GDM1 (cell line): ENCODE results near the gene DYSF.

Experiments
- DNase-seq: peaks from one replicate; lab custom pipeline; 2025; lab: John Stamatoyannopoulos, UW

DYSF gene

GRCh38 chr2:71456617-71457016 is 3.3 kb downstream of the DYSF start:
- no peak for DNase-seq

- no peak for DNase-seq
Measured at GRCh38 chr2:71457123-71457915, 4.0 kb downstream of the DYSF start.

- no peak for DNase-seq
Measured at GRCh38 chr2:71457923-71458322, 4.6 kb downstream of the DYSF start.

GRCh38 chr2:71458413-71459083 is 5.2 kb downstream of the DYSF start:
- peak; percentile 19 for DNase-seq

GRCh38 chr2:71459084-71459431 is 5.7 kb downstream of the DYSF start:
- no peak for DNase-seq

- DNase-seq: no peak
Measured at GRCh38 chr2:71460056-71460455, 6.7 kb downstream of the DYSF start.

- DNase-seq: no peak
Measured at GRCh38 chr2:71460595-71461303, 7.4 kb downstream of the DYSF start.

- DNase-seq: no peak
Measured at GRCh38 chr2:71461304-71461671, 7.9 kb downstream of the DYSF start.

- DNase-seq: no peak
Measured at GRCh38 chr2:71462056-71462605, 8.8 kb downstream of the DYSF start.

GRCh38 chr2:71462641-71463341 is 9.4 kb downstream of the DYSF start:
- DNase-seq: no peak

GRCh38 chr2:71463342-71463654 is 9.9 kb downstream of the DYSF start:
- DNase-seq: no peak

GRCh38 chr2:71464389-71464788 is 11.0 kb downstream of the DYSF start:
- no peak for DNase-seq

GRCh38 chr2:71465356-71465755 is 12.0 kb downstream of the DYSF start:
- no peak for DNase-seq

GRCh38 chr2:71465961-71466300 is 12.6 kb downstream of the DYSF start:
- no peak for DNase-seq

GRCh38 chr2:71466301-71467179 is 13.2 kb downstream of the DYSF start:
- no peak for DNase-seq

GRCh38 chr2:71467180-71467815 is 13.9 kb downstream of the DYSF start:
- DNase-seq: no peak

- DNase-seq: no peak
Measured at GRCh38 chr2:71468279-71469015, 15.1 kb downstream of the DYSF start.

- no peak for DNase-seq
Measured at GRCh38 chr2:71469403-71470398, 16.3 kb downstream of the DYSF start.

- no peak for DNase-seq
Measured at GRCh38 chr2:71471276-71471675, 17.9 kb downstream of the DYSF start.
